HT-29 (cell line): ENCODE data around the gene SH3BGRL3. TPM values are rescaled to one million over a fixed set of nuclear protein-coding genes. Genes with fewer than 3 reads are reported as not detected.
"Not testable (repeated sequence)": the region's sequence is repeated elsewhere in the genome, so short reads cannot be mapped to it uniquely, and the experiment has no call there.

Source experiments
- DNase-seq: peaks from one replicate; pipeline ENCODE4 v3.0.0-alpha.2; 2015; ENCODE audit warnings: low spot score
- total RNA-seq: library from RNA; depleted of rRNA; stranded (reverse); fragments of >200 nt; shearing (Covaris generic); gene quantifications from 2 replicates; pipeline ENCODE4 v1.2.3, GENCODE V29; 2014; rRNA removed

The SH3BGRL3 gene
- total RNA-seq, result 172 and 198 TPM in 2 replicates

DNA sequence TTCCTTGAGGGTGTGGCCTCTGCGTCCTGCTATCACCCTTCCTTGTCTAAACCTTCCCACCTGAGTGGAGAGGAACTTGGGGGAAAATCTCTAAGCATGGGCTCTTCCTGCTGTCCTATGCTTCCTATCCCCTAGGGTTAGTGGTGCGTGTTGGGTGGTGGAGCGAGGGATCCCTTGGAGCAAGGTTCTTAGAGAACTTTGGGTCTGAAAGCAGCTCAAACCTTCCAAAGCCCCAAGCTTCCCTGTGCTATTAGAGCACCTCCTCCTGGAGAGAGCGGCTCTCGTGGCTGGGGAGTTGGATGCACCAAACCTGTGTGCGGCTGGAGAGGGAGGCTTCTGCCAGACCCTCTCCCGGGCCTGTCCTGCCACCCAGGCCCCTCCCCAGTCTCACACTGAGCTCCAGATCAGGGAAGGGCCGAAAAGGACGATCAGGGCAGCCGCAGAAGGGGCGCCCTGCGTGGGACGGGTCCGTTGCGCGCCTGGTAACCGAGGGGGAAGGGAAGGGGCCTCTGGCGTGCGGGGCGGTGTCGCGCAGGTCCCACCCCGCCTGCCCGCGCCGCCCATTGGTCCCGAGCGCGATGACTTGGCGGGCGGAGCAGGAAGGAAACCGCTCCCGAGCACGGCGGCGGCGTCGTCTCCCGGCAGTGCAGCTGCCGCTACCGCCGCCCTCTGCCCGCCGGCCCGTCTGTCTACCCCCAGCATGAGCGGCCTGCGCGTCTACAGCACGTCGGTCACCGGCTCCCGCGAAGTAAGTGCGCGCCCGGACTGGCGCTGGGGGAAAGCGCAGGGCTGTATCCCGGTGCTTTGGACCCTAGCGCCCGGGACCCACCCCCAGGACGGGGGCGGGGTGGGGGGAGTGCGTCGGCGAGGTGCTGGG is at the start of gene SH3BGRL3:
TSS of gene SH3BGRL3 (plus strand) at position 631 of the 877 bp plus-strand sequence. CDS start at position 701, 70 bp downstream.
- peak; percentile 89 for DNase-seq

GRCh38 chr1:26230682-26231081 is 49.2 kb upstream of the SH3BGRL3 start:
- not testable (repeated sequence) for DNase-seq

DNA sequence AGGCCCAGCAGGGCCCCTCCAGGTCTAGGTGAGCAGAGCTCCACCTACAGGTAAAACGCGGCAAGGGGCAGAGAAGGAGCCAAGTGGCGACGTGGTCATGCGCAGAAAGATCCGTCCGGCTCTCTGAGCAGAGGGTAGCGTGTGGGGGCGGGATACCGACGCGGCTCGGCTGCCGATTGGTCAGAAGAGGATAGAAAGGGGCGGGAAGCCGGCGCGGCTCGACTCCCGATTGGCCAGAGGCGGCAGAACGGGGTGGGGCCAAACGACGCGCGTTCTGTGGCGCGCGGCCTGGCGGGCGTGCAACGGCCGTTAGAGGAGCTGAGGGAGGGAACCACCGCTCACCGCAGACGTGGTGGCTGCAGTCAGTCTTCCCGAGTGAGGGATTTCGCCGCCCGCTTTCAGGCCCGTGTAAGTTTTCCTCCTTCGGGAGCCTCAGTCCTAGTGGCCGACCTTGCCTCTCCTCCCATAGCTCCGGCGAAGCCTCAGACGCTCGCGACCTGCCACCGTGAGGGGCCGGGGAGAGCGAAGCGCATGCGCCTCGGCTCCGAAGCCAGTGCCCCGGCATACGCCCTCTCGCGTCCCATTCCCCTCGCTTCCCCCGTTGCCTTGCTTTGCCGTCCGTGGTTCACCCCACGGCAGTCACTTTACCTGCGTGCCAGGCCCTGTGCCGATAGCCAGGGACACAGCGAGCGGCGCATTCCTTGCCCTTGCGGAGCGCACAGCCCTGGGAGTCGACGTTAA is 45.8 kb upstream of the SH3BGRL3 start, which contains the start of gene CEP85:
TSS of gene CEP85 (plus strand) at position 298 of the 741 bp plus-strand sequence. CDS start 5,584 bp downstream, outside the sequence.
- DNase-seq, result peak; percentile 98

- DNase-seq, result peak; percentile 67
Observed at GRCh38 chr1:26234644-26235370, 45.1 kb upstream of the SH3BGRL3 start.

DNA sequence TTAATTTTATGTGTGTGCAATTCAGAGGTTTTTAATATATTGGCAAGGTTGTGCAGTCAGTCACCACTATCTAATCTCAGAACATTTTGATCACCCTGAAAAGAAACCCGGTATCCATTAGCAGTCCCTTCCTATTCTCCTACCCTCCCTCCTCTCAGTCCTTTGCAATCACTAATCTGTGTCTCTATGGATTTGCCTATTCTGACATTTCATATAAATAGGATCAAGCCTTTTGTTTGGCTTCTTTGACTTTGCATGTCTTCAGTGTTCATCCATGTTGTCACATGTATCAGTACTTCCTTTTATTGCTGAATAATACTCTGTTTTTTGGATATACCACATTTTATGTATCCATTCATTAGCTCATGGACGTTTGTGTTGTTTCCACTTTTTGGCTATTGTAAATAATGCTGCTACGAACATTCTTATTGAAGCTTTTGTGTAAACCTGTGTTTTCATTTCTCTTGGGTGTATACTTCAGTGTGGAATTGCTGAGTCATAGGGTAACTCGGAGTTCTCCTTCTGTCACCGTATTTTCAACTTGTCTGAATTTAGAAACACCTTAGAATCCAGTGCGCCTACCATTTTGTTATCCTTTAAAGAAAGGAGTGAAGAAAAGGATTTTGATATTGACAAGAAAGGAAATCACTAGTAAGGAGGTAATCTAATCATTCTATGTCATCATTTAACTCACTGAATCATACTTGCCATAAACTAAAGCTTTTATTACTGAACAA is 42.5 kb upstream of the SH3BGRL3 start:
- DNase-seq, result peak; percentile 33

DNA sequence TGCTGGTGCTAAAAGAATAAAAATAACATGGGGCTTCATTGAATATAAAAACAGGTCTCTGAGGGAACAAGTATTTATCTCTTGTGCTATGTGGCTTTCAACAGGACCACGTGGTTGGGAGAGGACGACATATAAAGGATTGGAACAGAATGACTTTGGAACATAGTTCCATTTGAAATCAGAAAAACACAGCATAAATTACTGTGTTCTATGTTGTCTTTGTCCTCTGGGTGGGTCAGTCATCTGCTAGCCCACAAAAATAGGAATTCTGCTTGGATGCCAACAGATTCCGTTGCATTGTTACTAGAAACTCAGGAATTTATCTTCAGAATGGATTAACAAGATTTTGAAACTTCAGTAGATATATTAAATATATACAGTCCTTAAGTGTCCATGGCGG is 40.0 kb upstream of the SH3BGRL3 start:
- DNase-seq, result no peak

- no peak for DNase-seq
Observed at GRCh38 chr1:26252718-26253117, 27.2 kb upstream of the SH3BGRL3 start.

DNA sequence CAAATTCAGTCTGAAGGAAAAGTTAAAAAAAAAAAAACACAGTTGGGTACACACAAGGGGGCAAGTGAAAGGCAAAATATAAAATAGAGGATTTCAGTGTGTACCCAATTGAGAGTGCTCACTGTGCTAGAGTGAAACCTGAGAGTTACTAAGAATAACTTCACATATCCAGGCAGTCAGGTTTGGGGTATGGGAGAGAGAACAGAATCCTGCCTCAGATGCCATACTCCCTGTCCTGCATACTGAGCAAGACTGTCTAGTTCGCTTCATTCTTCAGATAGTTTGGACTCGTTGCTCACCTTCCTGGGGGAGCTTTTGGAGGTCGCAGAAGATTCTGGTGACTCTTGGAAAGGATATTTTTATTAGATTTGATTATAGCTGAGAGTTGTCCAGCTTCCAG is 25.5 kb upstream of the SH3BGRL3 start:
- no peak for DNase-seq

DNA sequence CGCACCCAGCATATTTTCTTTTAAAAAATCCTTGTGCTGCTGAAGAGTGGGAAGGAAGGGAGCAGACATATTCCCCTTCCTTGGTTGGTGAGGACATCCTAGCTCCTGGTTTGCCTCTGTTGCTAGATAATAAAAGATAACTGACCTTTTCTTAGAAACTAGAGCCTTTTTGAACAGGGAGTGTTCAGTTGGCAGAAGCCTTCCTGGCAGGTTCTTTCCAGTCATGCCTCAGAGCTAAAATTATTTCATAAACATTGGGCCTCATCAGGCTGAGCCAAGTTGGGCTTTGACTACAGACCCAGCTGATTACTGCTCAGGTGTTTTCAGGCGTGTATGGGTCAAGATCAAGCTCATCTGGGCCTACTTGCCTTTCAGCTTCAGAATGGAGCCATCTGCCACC is 22.7 kb upstream of the SH3BGRL3 start:
- no peak for DNase-seq

DNA sequence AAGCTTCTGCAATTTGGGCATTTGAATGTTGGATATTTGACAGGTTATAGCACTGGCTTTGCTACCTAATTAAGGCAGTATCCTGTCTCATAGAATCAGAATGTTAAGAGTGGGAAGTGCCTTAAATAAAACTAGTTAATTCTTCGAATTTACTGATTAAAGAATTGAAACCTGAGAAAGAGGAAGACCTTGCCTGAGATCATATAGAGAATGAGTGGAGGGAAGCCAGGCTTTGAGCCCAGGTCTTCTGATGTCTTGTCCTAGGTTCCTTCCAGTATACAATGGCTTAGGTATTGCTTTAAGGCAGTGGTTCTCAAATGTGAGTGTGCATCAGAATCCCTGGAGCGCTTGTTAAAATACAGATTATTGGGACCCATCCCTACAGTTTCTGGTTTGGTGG is 20.9 kb upstream of the SH3BGRL3 start:
- no peak for DNase-seq

DNA sequence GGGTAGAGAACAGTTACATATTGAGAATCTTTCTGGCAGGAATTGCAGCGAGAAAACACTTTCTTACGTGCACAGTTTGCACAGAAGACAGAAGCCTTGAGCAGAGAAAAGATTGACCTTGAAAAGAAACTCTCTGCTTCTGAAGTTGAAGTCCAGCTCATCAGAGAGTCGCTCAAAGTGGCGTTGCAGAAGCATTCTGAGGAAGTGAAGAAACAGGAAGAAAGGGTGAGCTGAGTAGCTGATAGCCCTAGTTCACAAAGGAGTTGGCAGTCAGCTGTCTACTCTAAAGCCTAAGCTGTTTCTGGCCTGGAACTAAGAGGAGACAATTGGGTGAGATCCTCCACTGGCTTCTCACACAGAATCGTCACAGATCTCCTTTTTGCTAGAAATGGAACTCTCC is 20.3 kb upstream of the SH3BGRL3 start:
- no peak for DNase-seq

DNA sequence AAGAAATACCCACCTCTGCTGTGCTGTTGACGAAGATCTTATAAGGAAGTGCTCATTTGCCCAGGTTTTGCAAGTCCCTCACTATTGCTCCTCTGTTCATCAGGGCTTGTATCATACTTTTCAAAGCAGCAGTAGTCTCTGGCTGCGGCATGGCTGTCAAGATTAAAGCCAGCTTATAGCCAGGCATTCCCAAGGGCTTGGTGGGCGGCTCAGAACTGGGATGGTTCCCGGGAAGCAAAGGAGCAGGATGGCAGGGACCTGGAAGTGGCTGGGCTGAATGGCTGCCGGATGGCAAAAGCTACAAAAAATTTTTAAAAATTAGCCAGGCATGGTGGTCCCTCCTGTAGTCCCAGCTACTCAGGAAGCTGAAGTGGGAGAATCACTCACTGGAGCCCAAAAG is 16.7 kb upstream of the SH3BGRL3 start:
- no peak for DNase-seq

GRCh38 chr1:26265405-26265804 is 14.5 kb upstream of the SH3BGRL3 start:
- no peak for DNase-seq

DNA sequence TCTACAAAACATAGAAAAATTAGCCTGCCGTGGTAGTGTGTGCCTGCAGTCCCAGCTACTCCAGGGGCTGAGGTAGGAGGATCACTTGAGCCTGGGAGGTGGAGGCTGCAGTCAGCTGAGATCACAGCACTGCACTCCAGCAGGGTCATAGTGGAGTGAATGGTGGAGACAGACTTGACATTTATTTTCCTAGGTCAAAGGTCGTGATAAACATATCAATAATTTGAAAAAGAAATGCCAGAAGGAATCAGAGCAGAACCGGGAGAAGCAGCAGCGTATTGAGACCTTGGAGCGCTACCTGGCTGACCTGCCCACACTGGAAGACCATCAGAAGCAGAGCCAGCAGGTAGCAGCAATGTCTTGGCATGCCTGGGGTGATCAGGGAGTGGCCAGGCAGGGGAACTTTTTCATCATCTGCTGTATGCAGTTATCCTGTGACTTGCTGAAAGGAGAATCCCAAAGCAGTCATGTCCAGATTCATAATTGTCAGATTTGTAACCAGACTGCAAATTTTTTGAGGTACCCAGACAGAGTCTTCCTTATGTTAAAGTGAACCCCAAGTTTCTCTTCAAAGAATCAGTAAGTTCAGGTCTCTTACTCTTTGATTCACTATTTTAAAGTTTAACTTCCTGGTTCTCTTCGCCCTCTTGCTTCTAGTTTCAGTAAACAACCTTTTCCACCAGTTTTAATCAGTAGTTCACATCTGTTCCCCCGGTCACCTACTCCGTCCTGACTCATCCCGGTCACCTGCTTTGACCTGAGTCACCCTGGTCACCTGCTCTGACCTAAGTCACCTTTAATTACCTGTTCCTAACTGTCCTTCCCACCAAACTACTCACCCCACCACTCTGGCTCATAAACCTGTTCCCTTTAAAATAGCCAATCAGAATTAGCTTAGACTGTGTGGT is 11.3 kb upstream of the SH3BGRL3 start:
- DNase-seq, result no peak

GRCh38 chr1:26269198-26269550 is 10.7 kb upstream of the SH3BGRL3 start:
- DNase-seq, result no peak

GRCh38 chr1:26274801-26275425 is 5.0 kb upstream of the SH3BGRL3 start:
- DNase-seq, result no peak

DNA sequence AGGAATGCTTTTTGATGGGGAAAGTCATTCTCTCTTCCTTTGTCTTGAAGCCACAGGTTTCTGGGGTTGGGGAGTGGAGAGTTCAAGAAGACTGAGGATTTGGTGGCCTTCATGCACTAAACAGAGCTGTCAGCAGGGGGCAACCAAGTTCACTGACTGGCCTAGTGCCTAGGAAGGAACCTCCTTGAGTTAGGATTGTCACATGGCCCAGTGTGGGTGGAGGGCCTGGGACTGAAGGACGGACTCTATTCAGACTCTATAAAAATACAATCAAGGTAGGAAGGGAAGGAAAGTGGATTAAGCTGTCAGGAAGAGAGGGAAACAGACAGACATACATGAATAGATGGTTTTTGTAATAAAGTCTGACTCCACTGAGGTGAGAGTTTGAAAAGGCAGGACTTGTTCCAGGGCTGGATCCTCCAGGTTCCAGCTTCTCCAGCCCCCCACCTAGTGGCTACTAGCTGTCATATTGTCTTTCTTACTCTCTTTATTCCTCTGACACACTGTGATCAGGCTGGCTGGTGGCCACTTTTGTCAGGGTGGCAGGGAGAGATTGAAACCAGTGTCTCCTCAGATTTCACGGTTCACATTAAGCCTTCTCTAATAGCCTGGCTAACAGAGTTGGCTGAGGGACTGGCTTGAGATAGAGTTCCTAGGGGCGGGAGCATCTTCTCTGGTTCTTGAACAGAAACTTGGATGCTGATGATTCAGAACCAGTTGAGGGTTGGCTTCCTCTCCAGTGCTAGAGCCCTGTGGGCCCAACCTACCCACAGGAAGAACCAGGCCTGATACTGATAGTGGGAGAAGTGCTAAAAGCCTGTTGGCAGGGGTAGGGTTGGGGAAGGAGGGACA is 4.1 kb upstream of the SH3BGRL3 start:
- peak; percentile 97 for DNase-seq

DNA sequence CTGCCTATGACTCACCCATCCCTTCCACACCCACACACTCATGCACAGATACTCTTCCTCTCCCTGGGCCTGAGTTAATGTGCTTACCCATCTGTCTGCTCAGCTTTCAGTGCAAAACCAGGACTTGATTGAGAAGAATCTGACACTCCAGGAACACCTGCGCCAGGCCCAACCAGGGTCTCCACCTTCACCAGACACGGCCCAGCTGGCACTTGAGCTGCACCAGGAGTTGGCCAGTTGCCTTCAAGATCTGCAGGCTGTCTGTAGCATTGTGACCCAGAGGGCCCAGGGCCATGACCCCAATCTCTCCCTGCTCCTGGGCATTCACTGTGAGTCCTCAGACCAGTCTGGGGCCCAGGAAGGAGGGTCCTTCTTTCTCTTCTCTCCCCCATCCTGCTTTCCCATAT is 3.5 kb upstream of the SH3BGRL3 start:
- no peak for DNase-seq

GRCh38 chr1:26277261-26277661 is 2.6 kb upstream of the SH3BGRL3 start:
- peak; percentile 56 for DNase-seq
